Skeletal muscle satellite cell (primary cell): Measurements from ENCODE around the gene CTNND2.
"Not testable (repeated sequence)": the region's sequence is repeated elsewhere in the genome, so short reads cannot be mapped to it uniquely, and the experiment has no call there.

Experiments
- H3K27me3 ChIP-seq: 2 replicates; pipeline ENCODE4 v1.7.0; 2013; ENCODE audit warnings: low read length; ENCODE audit not compliant: control insufficient read depth, insufficient read depth
- H3K36me3 ChIP-seq: 2 replicates; pipeline ENCODE4 v1.7.0; 2013; ENCODE audit warnings: mild to moderate bottlenecking, control low read depth, low read length; ENCODE audit not compliant: insufficient read depth
- H3K4me1 ChIP-seq: 2 replicates; pipeline ENCODE4 v1.7.0; 2013; ENCODE audit warnings: low read length; ENCODE audit not compliant: control insufficient read depth, insufficient read depth
- H3K4me2 ChIP-seq: 2 replicates; pipeline ENCODE4 v1.7.0; 2013; ENCODE audit warnings: mild to moderate bottlenecking, low read length
- H3K4me3 ChIP-seq: 2 replicates; pipeline ENCODE4 v1.7.0; 2013; ENCODE audit warnings: low read length
- H3K9ac ChIP-seq: 2 replicates; pipeline ENCODE4 v1.7.0; 2013; ENCODE audit warnings: mild to moderate bottlenecking, low read depth, low read length, moderate library complexity
- H3K9me3 ChIP-seq: replicated peaks from 2 replicates; pipeline ENCODE4 v1.7.0; 2013; ENCODE audit warnings: mild to moderate bottlenecking, control low read depth, low read length

The CTNND2 gene

GRCh38 chr5:11863911-11864310 is 40.3 kb downstream of the CTNND2 start:
- H3K4me3 ChIP-seq: no peak overlapping the region
- H3K4me1 ChIP-seq: no peaks in the 10 kb centered on the region
- no peaks in the 10 kb centered on the region for H3K36me3 ChIP-seq
- no peaks in the 10 kb centered on the region for H3K27me3 ChIP-seq
- no peak overlapping the region for H3K9ac ChIP-seq
- H3K4me2 ChIP-seq: no peak overlapping the region
- peaks cover 3% of the 10 kb centered on the region for H3K9me3 ChIP-seq

GRCh38 chr5:11857391-11857790 is 46.9 kb downstream of the CTNND2 start:
- Histone ChIP-seq H3K4me2 (no peak overlapping the region), H3K9ac (no peak overlapping the region), H3K4me1 (no peaks in the 10 kb centered on the region), H3K27me3 (no peaks in the 10 kb centered on the region), H3K9me3 (peaks cover 4% of the 10 kb centered on the region), H3K4me3 (no peak overlapping the region), H3K36me3 (no peaks in the 10 kb centered on the region)

- H3K9me3 ChIP-seq: peaks cover 4% of the 10 kb centered on the region
- no peaks in the 10 kb centered on the region for H3K27me3 ChIP-seq
- H3K4me2 ChIP-seq: no peak overlapping the region
Measured at GRCh38 chr5:11854936-11855335, 49.3 kb downstream of the CTNND2 start.

GRCh38 chr5:11853796-11854195 is 50.5 kb downstream of the CTNND2 start:
- no peaks in the 10 kb centered on the region for H3K36me3 ChIP-seq
- H3K27me3 ChIP-seq: no peaks in the 10 kb centered on the region
- no peak overlapping the region for H3K4me2 ChIP-seq
- H3K4me3 ChIP-seq: no peak overlapping the region
- H3K9ac ChIP-seq: no peak overlapping the region
- H3K9me3 ChIP-seq: peaks cover 4% of the 10 kb centered on the region
- no peaks in the 10 kb centered on the region for H3K4me1 ChIP-seq

More at GRCh38 chr5:11854936-11855335, 49.3 kb downstream of the CTNND2 start:
- no peak overlapping the region for H3K9ac ChIP-seq
- no peaks in the 10 kb centered on the region for H3K4me1 ChIP-seq
- H3K36me3 ChIP-seq: no peaks in the 10 kb centered on the region
- H3K4me3 ChIP-seq: no peak overlapping the region

- Histone ChIP-seq H3K27me3 (no peaks in the 10 kb centered on the region), H3K4me3 (no peak overlapping the region), H3K4me2 (no peak overlapping the region), H3K9ac (no peak overlapping the region), H3K4me1 (no peaks in the 10 kb centered on the region), H3K36me3 (no peaks in the 10 kb centered on the region), H3K9me3 (peaks cover 4% of the 10 kb centered on the region)
Measured at GRCh38 chr5:11853140-11853539, 51.1 kb downstream of the CTNND2 start.

GRCh38 chr5:11852717-11853087 is 51.5 kb downstream of the CTNND2 start:
- Histone ChIP-seq H3K9me3 (peaks cover 4% of the 10 kb centered on the region), H3K27me3 (no peaks in the 10 kb centered on the region), H3K4me2 (no peak overlapping the region), H3K36me3 (no peaks in the 10 kb centered on the region), H3K4me3 (no peak overlapping the region), H3K4me1 (no peaks in the 10 kb centered on the region), H3K9ac (no peak overlapping the region)

GRCh38 chr5:11851965-11852716 is 52.1 kb downstream of the CTNND2 start:
- Histone ChIP-seq H3K36me3 (no peaks in the 10 kb centered on the region), H3K4me3 (no peak overlapping the region), H3K4me2 (no peak overlapping the region), H3K9ac (no peak overlapping the region), H3K9me3 (peaks cover 4% of the 10 kb centered on the region), H3K27me3 (no peaks in the 10 kb centered on the region), H3K4me1 (no peaks in the 10 kb centered on the region)

GRCh38 chr5:11851416-11851815 is 52.8 kb downstream of the CTNND2 start:
- H3K27me3 ChIP-seq: no peaks in the 10 kb centered on the region
- no peak overlapping the region for H3K4me3 ChIP-seq
- peaks cover 4% of the 10 kb centered on the region for H3K9me3 ChIP-seq
- no peaks in the 10 kb centered on the region for H3K36me3 ChIP-seq
- no peak overlapping the region for H3K4me2 ChIP-seq
- H3K4me1 ChIP-seq: no peaks in the 10 kb centered on the region
- H3K9ac ChIP-seq: no peak overlapping the region

- H3K9ac ChIP-seq, H3K36me3 ChIP-seq, H3K4me3 ChIP-seq, H3K27me3 ChIP-seq, H3K4me2 ChIP-seq, H3K4me1 ChIP-seq, H3K9me3 ChIP-seq: not testable (repeated sequence)
Measured at GRCh38 chr5:11828566-11828965, 75.7 kb downstream of the CTNND2 start.

GRCh38 chr5:11822598-11822997 is 81.6 kb downstream of the CTNND2 start:
- H3K36me3 ChIP-seq: no peaks in the 10 kb centered on the region
- H3K4me1 ChIP-seq: no peaks in the 10 kb centered on the region
- no peak overlapping the region for H3K4me2 ChIP-seq
- peaks cover 5% of the 10 kb centered on the region for H3K9me3 ChIP-seq
- H3K27me3 ChIP-seq: no peaks in the 10 kb centered on the region
- no peak overlapping the region for H3K9ac ChIP-seq
- no peak overlapping the region for H3K4me3 ChIP-seq

GRCh38 chr5:11815916-11816315 is 88.3 kb downstream of the CTNND2 start:
- Histone ChIP-seq H3K4me3 (no peak overlapping the region), H3K4me2 (no peak overlapping the region), H3K9me3 (peaks cover 9% of the 10 kb centered on the region), H3K27me3 (no peaks in the 10 kb centered on the region), H3K4me1 (no peaks in the 10 kb centered on the region), H3K9ac (no peak overlapping the region), H3K36me3 (no peaks in the 10 kb centered on the region)

GRCh38 chr5:11815481-11815880 is 88.8 kb downstream of the CTNND2 start:
- no peak overlapping the region for H3K9ac ChIP-seq
- H3K4me1 ChIP-seq: no peaks in the 10 kb centered on the region
- no peaks in the 10 kb centered on the region for H3K27me3 ChIP-seq
- no peak overlapping the region for H3K4me2 ChIP-seq
- no peak overlapping the region for H3K4me3 ChIP-seq
- peaks cover 9% of the 10 kb centered on the region for H3K9me3 ChIP-seq
- no peaks in the 10 kb centered on the region for H3K36me3 ChIP-seq
